Endothelial cell of umbilical vein (primary cell): Measurements from ENCODE around the gene GPR50. TPM values are rescaled to one million over a fixed set of nuclear protein-coding genes. Genes with fewer than 3 reads are reported as not detected.

ENCODE experiments used
- BruUV-seq: library from RNA; stranded (reverse); fragments of 400-500 nt; replicated peaks from 2 replicates; lab custom pipeline; 2021; lab: Mats Ljungman, UMichigan
- CTCF ChIA-PET: fragments of 300-600, 350-600 bp; sonication (Branson Sonifier 250); formaldehyde crosslinking; loops from one replicate; lab custom pipeline; 2021; ENCODE audit warnings: antibody characterized with exemption, inconsistent platforms; lab: Charles Lee
- POLR2A ChIA-PET: fragments of 300-600, 350-600 bp; sonication (Branson Sonifier 250); formaldehyde crosslinking; loops from one replicate; lab custom pipeline; 2021; ENCODE audit warnings: antibody characterized with exemption, inconsistent platforms; lab: Charles Lee
- DNase-seq: peaks from one replicate; pipeline ENCODE4 v3.0.0-alpha.2; 2011; ENCODE audit warnings: low read depth, low spot score
- FAIRE-seq: peaks from 2 replicates; lab custom pipeline; 2011; peaks lifted over from hg19 to GRCh38; lab: Jason Lieb, UNC
- H2AFZ ChIP-seq: 2 replicates; pipeline ENCODE4 v1.6.0; 2012; ENCODE audit warnings: low read depth, low read length, control low read depth, inconsistent platforms
- H3K27ac ChIP-seq: 2 replicates; pipeline ENCODE4 v1.5.1; 2011; ENCODE audit warnings: low read depth, mild to moderate bottlenecking, control low read depth, low read length, moderate library complexity; ENCODE audit not compliant: insufficient read depth
- H3K27me3 ChIP-seq, 2 experiments: 2 replicates each; pipeline versions ENCODE4 v1.6.0 to v1.6.1; 2011; ENCODE audit warnings: low read length in 2 of 2, mixed read lengths in 1 of 2; ENCODE audit not compliant: control insufficient read depth in 2 of 2, insufficient read depth in 2 of 2
- H3K36me3 ChIP-seq, 2 experiments: 2 replicates in 1 of 2; 3 replicates in 1 of 2; pipeline ENCODE4 v1.5.1; 2011; ENCODE audit warnings: low read length in 2 of 2, mild to moderate bottlenecking in 1 of 2, moderate library complexity in 1 of 2; ENCODE audit not compliant: control insufficient read depth in 2 of 2, insufficient read depth in 2 of 2; ENCODE audit errors: extremely low read depth in 1 of 2
- H3K4me1 ChIP-seq: 3 replicates; pipeline ENCODE4 v1.5.1; 2011; ENCODE audit warnings: mild to moderate bottlenecking, low read length; ENCODE audit not compliant: control insufficient read depth, insufficient read depth; ENCODE audit errors: extremely low read depth
- H3K4me2 ChIP-seq: 2 replicates; pipeline ENCODE4 v1.6.1; 2011; ENCODE audit warnings: low read length, control low read depth, mixed read lengths; ENCODE audit not compliant: insufficient read depth
- H3K4me3 ChIP-seq, 3 experiments: fragments of 200-600 bp in 1 of 3; sonication (generic), shearing (Covaris generic) in 1 of 3; replicated peaks in 1 of 3; 2 replicates each; pipeline ENCODE4 v1.5.1; 2011 to 2016; ENCODE audit warnings: control low read depth in 3 of 3, low read length in 3 of 3, mild to moderate bottlenecking in 2 of 3, inconsistent platforms in 1 of 3, low read depth in 1 of 3, moderate library complexity in 1 of 3; ENCODE audit not compliant: insufficient read depth in 1 of 3
- H3K79me2 ChIP-seq: 2 replicates; pipeline ENCODE4 v1.6.0; 2012; ENCODE audit warnings: low read length, inconsistent platforms; ENCODE audit not compliant: control insufficient read depth, insufficient read depth
- H3K9ac ChIP-seq: replicated peaks from 2 replicates; pipeline ENCODE3; 2011; ENCODE audit warnings: low read length, control low read depth; ENCODE audit not compliant: insufficient read depth; ENCODE audit errors: extremely low read depth
- H3K9me1 ChIP-seq: replicated peaks from 3 replicates; pipeline ENCODE4 v1.6.0; 2011; ENCODE audit warnings: mild to moderate bottlenecking, low read length; ENCODE audit not compliant: control insufficient read depth, insufficient read depth; ENCODE audit errors: extremely low read depth
- H3K9me3 ChIP-seq: replicated peaks from 2 replicates; pipeline ENCODE4 v1.5.1; 2012; ENCODE audit warnings: low read length, inconsistent platforms; ENCODE audit not compliant: control insufficient read depth, insufficient read depth
- H4K20me1 ChIP-seq: replicated peaks from 2 replicates; pipeline ENCODE3; 2011; ENCODE audit warnings: mild to moderate bottlenecking, low read length; ENCODE audit not compliant: control insufficient read depth, insufficient read depth; ENCODE audit errors: extremely low read depth
- EZH2 ChIP-seq: IDR thresholded peaks from 2 replicates; pipeline ENCODE4 v1.6.1; 2012; ENCODE audit warnings: borderline replicate concordance, low read depth, mild to moderate bottlenecking, moderate library complexity, low read length, inconsistent platforms; ENCODE audit not compliant: severe bottlenecking
- FOS ChIP-seq: IDR thresholded peaks from 2 replicates; pipeline ENCODE4 v1.6.1; 2011; ENCODE audit warnings: mild to moderate bottlenecking, low read length, moderate library complexity, borderline replicate concordance; ENCODE audit not compliant: insufficient read depth
- GATA2 ChIP-seq: IDR thresholded peaks from 2 replicates; pipeline ENCODE4 v1.7.0; 2011; ENCODE audit warnings: low read depth, mild to moderate bottlenecking, moderate library complexity, mixed read lengths, low read length; ENCODE audit not compliant: insufficient read length, insufficient read depth
- JUN ChIP-seq: IDR thresholded peaks from 2 replicates; pipeline ENCODE4 v1.6.1; 2011; ENCODE audit warnings: borderline replicate concordance, low read depth; ENCODE audit not compliant: insufficient read length, insufficient read depth
- MYC ChIP-seq: IDR thresholded peaks from one replicate; pipeline ENCODE4 v1.6.1; 2011; ENCODE audit warnings: mild to moderate bottlenecking, low read depth, low read length
- POLR2A ChIP-seq: IDR thresholded peaks from 2 replicates; pipeline ENCODE4 v1.6.1; 2012; ENCODE audit warnings: low read depth, mild to moderate bottlenecking, control low read depth, low read length
- POLR2AphosphoS5 ChIP-seq: IDR thresholded peaks from 2 replicates; pipeline ENCODE4 v1.6.1; 2012; ENCODE audit warnings: low read depth, mild to moderate bottlenecking, control low read depth, low read length, moderate library complexity; ENCODE audit not compliant: insufficient read depth
- dilution Hi-C: fragments of 300-500 bp; cut with MboI; formaldehyde crosslinking; loops from one replicate; pipeline ENCODE4 v1.15.0; 2019; ENCODE audit warnings: low sequenced_read_pairs; ENCODE audit not compliant: extremely low pct_ligation_motif_present
- intact Hi-C: fragments of 100-400 bp; cut with micrococcal nuclease; formaldehyde crosslinking; loops from one replicate; pipeline ENCODE4 v1.10.0; 2022
- polyA plus RNA-seq, 4 experiments: library from polyadenylated mRNA; depleted of rRNA in 3 of 4; stranded (reverse) in 3 of 4; unstranded in 1 of 4; fragments of >200 nt; gene quantifications; 2 replicates each; pipeline versions ENCODE4 v1.2.1 to v1.2.3, GENCODE V29; 2011 to 2012; ENCODE audit warnings: missing spikeins in 1 of 4
- total RNA-seq: library from RNA; stranded (reverse); gene quantifications from 2 replicates; pipeline ENCODE4 v1.2.3, GENCODE V29; 2021
- TF ChIP-seq, protein P1 (sequence below): IDR thresholded peaks from 2 replicates; pipeline ENCODE4 v1.6.1; 2011; ENCODE audit not compliant: insufficient read depth, insufficient read length
- TF ChIP-seq, protein P2 (sequence below), 2 donors: IDR thresholded peaks; 1 replicate in 1 of 2; 2 replicates in 1 of 2; pipeline ENCODE4 v1.5.1; 2011; ENCODE audit warnings: low read length in 2 of 2, mild to moderate bottlenecking in 2 of 2, moderate library complexity in 2 of 2, control low read depth in 1 of 2, inconsistent platforms in 1 of 2, low read depth in 1 of 2; ENCODE audit not compliant: insufficient read depth in 1 of 2; ENCODE audit errors: extremely low read depth in 1 of 2

GPR50 gene
- total and polyA plus RNA-seq, 2 donors (not counting 3 experiments of a cell fraction or from before 2014, with no cell fraction given) = not detected

DNA sequence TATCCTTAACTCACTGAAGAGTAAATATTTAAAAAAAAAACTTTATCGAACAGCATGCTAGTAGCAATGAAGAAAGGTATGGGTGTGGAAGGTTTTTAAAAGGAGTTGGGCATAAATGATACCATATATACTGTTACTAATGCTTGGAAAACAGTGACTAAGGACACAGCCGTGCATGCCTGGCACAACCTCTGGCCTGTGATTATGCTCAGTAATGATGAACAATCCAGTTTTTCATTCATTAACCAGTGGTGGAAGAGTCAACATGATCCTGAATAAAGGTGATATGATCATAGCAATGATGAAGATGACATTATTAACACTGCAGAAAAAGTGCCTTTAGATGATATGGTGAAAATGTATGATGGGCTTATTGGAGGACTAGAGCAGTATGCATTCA lies 43.9 kb upstream of the GPR50 start:
- Histone ChIP-seq H3K9ac (no peak overlapping the region), H4K20me1 (no peaks in the 10 kb centered on the region), H2AFZ (no peak overlapping the region), H3K36me3 (no peaks in the 10 kb centered on the region), H3K4me3 (no peak overlapping the region), H3K27me3 (no peaks in the 10 kb centered on the region), H3K9me3 (no peaks in the 10 kb centered on the region), H3K4me1 (no peaks in the 10 kb centered on the region), H3K27ac (no peak overlapping the region), H3K9me1 (no peaks in the 10 kb centered on the region), H3K4me2 (no peak overlapping the region), H3K79me2 (no peaks in the 10 kb centered on the region)
- dilution Hi-C loops = no loop called here
- no peak for DNase-seq
- no peak for FAIRE-seq
- TF ChIP-seq EZH2 (no peak), FOS (no peak), MYC (no peak), GATA2 (no peak), JUN (no peak), POLR2A (no peak), POLR2AphosphoS5 (no peak)
- TF ChIP-seq, protein P1, sequence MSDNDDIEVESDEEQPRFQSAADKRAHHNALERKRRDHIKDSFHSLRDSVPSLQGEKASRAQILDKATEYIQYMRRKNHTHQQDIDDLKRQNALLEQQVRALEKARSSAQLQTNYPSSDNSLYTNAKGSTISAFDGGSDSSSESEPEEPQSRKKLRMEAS = no peak
- TF ChIP-seq, protein P2, sequence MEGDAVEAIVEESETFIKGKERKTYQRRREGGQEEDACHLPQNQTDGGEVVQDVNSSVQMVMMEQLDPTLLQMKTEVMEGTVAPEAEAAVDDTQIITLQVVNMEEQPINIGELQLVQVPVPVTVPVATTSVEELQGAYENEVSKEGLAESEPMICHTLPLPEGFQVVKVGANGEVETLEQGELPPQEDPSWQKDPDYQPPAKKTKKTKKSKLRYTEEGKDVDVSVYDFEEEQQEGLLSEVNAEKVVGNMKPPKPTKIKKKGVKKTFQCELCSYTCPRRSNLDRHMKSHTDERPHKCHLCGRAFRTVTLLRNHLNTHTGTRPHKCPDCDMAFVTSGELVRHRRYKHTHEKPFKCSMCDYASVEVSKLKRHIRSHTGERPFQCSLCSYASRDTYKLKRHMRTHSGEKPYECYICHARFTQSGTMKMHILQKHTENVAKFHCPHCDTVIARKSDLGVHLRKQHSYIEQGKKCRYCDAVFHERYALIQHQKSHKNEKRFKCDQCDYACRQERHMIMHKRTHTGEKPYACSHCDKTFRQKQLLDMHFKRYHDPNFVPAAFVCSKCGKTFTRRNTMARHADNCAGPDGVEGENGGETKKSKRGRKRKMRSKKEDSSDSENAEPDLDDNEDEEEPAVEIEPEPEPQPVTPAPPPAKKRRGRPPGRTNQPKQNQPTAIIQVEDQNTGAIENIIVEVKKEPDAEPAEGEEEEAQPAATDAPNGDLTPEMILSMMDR (IDR thresholded peaks at IDR 0.05; ENCODE audit: extremely low read depth in 1 of 2, insufficient read depth in 1 of 2, low read depth in 1 of 2, low read length in 2 of 2) = no peak
- POLR2A ChIA-PET = no interaction called here
- no TSS peak for BruUV-seq
- CTCF ChIA-PET = no interaction called here
- intact Hi-C loops = no loop called here
